ENCODE data around the gene GARIN6. TPM values are rescaled to one million over a fixed set of nuclear protein-coding genes. Genes with fewer than 3 reads are reported as not detected.
A peak's percentile ranks its signal among the peaks of the same experiment; 100 is the strongest.

GARIN6 gene
- total RNA-seq, 1 experiment from 2014 or later, result not detected

DNA sequence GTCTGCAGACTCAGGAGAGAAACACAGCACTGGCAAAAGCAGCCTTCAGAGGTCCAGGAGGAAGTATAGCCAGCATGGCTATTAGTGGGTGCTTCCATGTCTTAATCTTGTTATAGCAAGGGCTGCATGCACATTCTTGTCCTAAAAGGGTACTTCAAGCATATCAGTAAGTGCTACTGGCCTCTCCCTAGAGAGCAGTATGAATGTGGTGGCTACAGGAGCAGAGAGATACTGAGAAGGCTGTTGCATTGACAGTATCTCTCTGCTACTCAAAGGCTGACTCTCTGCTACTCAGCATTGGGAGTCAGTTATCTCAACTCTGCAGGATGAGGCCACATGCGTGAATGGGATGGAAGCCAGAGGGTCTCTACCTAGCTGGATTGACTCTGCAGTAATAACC, 2.0 kb downstream of the GARIN6 start:
- Histone ChIP-seq H3K9me2 (ENCODE audit: insufficient read depth) (no peaks in the 10 kb centered on the region; the same call in 1 of the 2 replicates), H3K4me2 (no peak overlapping the region), H3F3A (ENCODE audit: insufficient read depth, low read depth) (no peaks in the 10 kb centered on the region), H3K9me3 (ENCODE audit: insufficient read depth, low read depth) (no peaks in the 10 kb centered on the region), H4K20me1 (ENCODE audit: insufficient read depth) (no peaks in the 10 kb centered on the region), H3K4me1 (replicated peaks; ENCODE audit: insufficient read depth) (no peaks in the 10 kb centered on the region), H3K4me3 (no peak overlapping the region), H3K36me3 (ENCODE audit: low read depth) (no peaks in the 10 kb centered on the region), H3K27ac (no peak overlapping the region), H3K27me3 (ENCODE audit: insufficient read depth, low read depth) (peaks cover 8% of the 10 kb centered on the region), H2AFZ (no peak overlapping the region), H3K79me2 (ENCODE audit: low read depth) (no peaks in the 10 kb centered on the region)
- DNase-seq, result no peak
- no TSS peak for BruUV-seq (replicated peaks)
- TF ChIP-seq, protein P1, sequence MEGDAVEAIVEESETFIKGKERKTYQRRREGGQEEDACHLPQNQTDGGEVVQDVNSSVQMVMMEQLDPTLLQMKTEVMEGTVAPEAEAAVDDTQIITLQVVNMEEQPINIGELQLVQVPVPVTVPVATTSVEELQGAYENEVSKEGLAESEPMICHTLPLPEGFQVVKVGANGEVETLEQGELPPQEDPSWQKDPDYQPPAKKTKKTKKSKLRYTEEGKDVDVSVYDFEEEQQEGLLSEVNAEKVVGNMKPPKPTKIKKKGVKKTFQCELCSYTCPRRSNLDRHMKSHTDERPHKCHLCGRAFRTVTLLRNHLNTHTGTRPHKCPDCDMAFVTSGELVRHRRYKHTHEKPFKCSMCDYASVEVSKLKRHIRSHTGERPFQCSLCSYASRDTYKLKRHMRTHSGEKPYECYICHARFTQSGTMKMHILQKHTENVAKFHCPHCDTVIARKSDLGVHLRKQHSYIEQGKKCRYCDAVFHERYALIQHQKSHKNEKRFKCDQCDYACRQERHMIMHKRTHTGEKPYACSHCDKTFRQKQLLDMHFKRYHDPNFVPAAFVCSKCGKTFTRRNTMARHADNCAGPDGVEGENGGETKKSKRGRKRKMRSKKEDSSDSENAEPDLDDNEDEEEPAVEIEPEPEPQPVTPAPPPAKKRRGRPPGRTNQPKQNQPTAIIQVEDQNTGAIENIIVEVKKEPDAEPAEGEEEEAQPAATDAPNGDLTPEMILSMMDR (conservative IDR thresholded peaks at IDR 0.05), result no peak
- no peak for TF ChIP-seq EZH2 (IDR thresholded peaks at IDR 0.05; ENCODE audit: low read depth)
- intact Hi-C loops (cut with micrococcal nuclease; ENCODE audit: unreplicated experiment), result no loop called here
- ChIA-PET CTCF (no interaction called here), POLR2A (ENCODE audit: unreplicated experiment) (no interaction called here)

DNA sequence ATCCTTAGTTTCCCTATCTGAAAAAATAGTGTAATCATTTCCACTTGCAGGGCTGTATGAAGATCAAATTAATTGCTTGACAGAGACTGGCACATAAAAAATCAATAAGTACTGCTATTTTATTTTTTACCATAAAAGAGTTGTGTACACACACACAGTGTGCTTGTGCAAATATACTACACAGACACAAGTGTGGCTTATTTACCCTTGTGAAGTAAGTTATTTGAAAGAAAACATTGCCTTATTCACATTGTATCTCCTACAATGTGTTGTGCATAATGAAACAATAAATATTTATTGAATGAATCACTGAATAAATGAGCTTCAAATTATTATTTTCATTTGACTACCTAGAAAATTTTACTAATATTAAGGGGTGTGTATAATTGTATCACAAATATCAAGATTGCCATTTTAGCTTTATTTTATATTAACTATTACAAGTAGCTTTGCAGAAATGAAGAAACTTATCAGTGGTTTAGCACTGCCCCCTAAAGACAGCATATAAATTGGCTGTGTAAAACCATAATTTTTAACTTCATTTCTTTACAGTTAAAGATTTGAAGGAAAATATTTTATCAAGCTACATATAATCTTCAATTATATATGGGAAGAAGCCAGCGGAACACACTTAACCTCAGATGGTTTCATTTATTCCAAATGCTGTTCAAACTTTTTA, 11.3 kb downstream of the GARIN6 start:
- Histone ChIP-seq H3K36me3 (ENCODE audit: low read depth) (no peaks in the 10 kb centered on the region), H4K20me1 (ENCODE audit: insufficient read depth) (no peaks in the 10 kb centered on the region), H3K4me1 (replicated peaks; ENCODE audit: insufficient read depth) (no peaks in the 10 kb centered on the region), H3F3A (ENCODE audit: insufficient read depth, low read depth) (no peaks in the 10 kb centered on the region), H3K4me3 (no peak overlapping the region), H3K9me2 (ENCODE audit: insufficient read depth) (no peaks in the 10 kb centered on the region), H3K9me3 (ENCODE audit: insufficient read depth, low read depth) (no peaks in the 10 kb centered on the region), H3K27ac (no peak overlapping the region), H3K79me2 (ENCODE audit: low read depth) (no peaks in the 10 kb centered on the region), H3K27me3 (ENCODE audit: insufficient read depth, low read depth) (no peaks in the 10 kb centered on the region), H2AFZ (no peak overlapping the region), H3K4me2 (no peak overlapping the region)
- POLR2A ChIA-PET (ENCODE audit: unreplicated experiment), result interaction anchor here (0.6 to 0.8 kb wide), 2 partner anchors 62 to 652 kb away, joined by 4 to 7 read pairs; no protein-coding TSS in a partner anchor
- intact Hi-C loops (cut with micrococcal nuclease; ENCODE audit: unreplicated experiment), result loop anchor here (1.0 kb wide), 1 partner anchor 616 kb away; no protein-coding TSS in a partner anchor
- TF ChIP-seq, protein P1 (conservative IDR thresholded peaks at IDR 0.05), result peak; percentile 52
- no peak for TF ChIP-seq EZH2 (IDR thresholded peaks at IDR 0.05; ENCODE audit: low read depth)
- CTCF ChIA-PET, result interaction anchor here (0.6 to 1.3 kb wide), 2 partner anchors 616 to 896 kb away, joined by 3 to 5 read pairs; no protein-coding TSS in a partner anchor
- BruUV-seq (replicated peaks), result no TSS peak
- no peak for DNase-seq

DNA sequence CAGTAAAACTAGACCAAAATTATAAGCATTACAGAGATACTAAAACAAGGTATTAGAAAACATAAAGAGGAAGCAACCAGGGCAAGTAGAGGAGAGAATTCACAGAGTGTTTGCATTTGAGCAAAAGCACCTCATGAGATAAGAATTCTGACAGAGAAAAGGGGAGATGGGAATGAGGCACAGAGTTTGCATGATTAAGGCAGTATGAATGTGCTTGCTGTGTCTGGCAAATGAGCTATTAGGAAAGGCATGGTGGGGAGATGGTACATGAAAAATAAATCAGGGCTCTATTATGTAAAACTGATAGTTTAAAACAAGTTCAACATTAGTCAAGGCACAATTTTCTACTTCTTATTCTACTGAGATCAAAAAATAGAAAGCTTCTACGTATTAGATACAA, 23.1 kb downstream of the GARIN6 start:
- Histone ChIP-seq H3K79me2 (ENCODE audit: low read depth) (no peaks in the 10 kb centered on the region), H3K4me2 (no peak overlapping the region), H3K27me3 (ENCODE audit: insufficient read depth, low read depth) (no peaks in the 10 kb centered on the region), H3K4me3 (no peak overlapping the region), H3K9me3 (ENCODE audit: insufficient read depth, low read depth) (no peaks in the 10 kb centered on the region), H2AFZ (no peak overlapping the region), H3F3A (ENCODE audit: insufficient read depth, low read depth) (no peaks in the 10 kb centered on the region), H4K20me1 (ENCODE audit: insufficient read depth) (no peaks in the 10 kb centered on the region), H3K27ac (no peak overlapping the region), H3K36me3 (ENCODE audit: low read depth) (no peaks in the 10 kb centered on the region), H3K9me2 (ENCODE audit: insufficient read depth) (no peaks in the 10 kb centered on the region), H3K4me1 (replicated peaks; ENCODE audit: insufficient read depth) (no peaks in the 10 kb centered on the region)
- DNase-seq, result no peak
- BruUV-seq (replicated peaks), result no TSS peak
- POLR2A ChIA-PET (ENCODE audit: unreplicated experiment), result no interaction called here
- CTCF ChIA-PET, result no interaction called here
- intact Hi-C loops (cut with micrococcal nuclease; ENCODE audit: unreplicated experiment), result no loop called here
- TF ChIP-seq, protein P1 (conservative IDR thresholded peaks at IDR 0.05), result no peak
- TF ChIP-seq EZH2 (IDR thresholded peaks at IDR 0.05; ENCODE audit: low read depth), result no peak

All from PC-9 (cell line).